ENCODE measurements around the gene PRUNE1. TPM values are rescaled to one million over a fixed set of nuclear protein-coding genes. Genes with fewer than 3 reads are reported as not detected.

The PRUNE1 gene
- polyA plus RNA-seq, 1 donor from 2014 or later, result 32.2 TPM

DNA sequence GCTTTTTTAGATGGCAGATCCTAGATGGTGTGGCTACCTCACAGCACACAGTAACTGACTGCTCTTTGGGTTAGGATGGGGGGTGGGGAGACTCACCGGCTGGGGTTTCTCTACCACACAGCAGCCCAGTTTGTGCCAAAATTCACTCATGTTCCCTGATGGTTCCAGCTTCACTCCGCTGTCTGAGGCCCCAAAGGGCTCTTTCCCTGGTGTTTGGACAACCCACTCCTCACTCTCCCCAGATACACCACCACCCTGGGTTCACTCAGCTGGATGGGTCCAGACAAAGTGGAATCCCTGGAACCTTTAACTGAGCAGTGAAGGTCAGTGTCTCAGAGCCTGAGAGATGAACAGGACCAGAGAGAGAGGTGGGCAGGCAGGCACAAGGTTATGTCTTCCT is 47.3 kb downstream of the PRUNE1 start:
- no peaks in the 10 kb centered on the region for H4K20me1 ChIP-seq (ENCODE audit: insufficient read depth)
- TF ChIP-seq, protein P1, sequence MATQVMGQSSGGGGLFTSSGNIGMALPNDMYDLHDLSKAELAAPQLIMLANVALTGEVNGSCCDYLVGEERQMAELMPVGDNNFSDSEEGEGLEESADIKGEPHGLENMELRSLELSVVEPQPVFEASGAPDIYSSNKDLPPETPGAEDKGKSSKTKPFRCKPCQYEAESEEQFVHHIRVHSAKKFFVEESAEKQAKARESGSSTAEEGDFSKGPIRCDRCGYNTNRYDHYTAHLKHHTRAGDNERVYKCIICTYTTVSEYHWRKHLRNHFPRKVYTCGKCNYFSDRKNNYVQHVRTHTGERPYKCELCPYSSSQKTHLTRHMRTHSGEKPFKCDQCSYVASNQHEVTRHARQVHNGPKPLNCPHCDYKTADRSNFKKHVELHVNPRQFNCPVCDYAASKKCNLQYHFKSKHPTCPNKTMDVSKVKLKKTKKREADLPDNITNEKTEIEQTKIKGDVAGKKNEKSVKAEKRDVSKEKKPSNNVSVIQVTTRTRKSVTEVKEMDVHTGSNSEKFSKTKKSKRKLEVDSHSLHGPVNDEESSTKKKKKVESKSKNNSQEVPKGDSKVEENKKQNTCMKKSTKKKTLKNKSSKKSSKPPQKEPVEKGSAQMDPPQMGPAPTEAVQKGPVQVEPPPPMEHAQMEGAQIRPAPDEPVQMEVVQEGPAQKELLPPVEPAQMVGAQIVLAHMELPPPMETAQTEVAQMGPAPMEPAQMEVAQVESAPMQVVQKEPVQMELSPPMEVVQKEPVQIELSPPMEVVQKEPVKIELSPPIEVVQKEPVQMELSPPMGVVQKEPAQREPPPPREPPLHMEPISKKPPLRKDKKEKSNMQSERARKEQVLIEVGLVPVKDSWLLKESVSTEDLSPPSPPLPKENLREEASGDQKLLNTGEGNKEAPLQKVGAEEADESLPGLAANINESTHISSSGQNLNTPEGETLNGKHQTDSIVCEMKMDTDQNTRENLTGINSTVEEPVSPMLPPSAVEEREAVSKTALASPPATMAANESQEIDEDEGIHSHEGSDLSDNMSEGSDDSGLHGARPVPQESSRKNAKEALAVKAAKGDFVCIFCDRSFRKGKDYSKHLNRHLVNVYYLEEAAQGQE (IDR thresholded peaks at IDR 0.05; ENCODE audit: borderline replicate concordance), result no peak
- TF ChIP-seq EZH2 (IDR thresholded peaks at IDR 0.05; ENCODE audit: borderline replicate concordance, insufficient read depth, low read length, poor library complexity, severe bottlenecking) (no peak), MXI1 (conservative IDR thresholded peaks at IDR 0.05; ENCODE audit: poor library complexity, severe bottlenecking) (no peak), RAD21 (conservative IDR thresholded peaks at IDR 0.05) (no peak), SMC3 (conservative IDR thresholded peaks at IDR 0.05; ENCODE audit: poor library complexity) (no peak), EP300 (conservative IDR thresholded peaks at IDR 0.05; ENCODE audit: poor library complexity, severe bottlenecking) (no peak), POLR2AphosphoS5 (IDR thresholded peaks at IDR 0.05) (no peak), TAF1 (IDR thresholded peaks at IDR 0.05; ENCODE audit: low read depth) (no peak)
- TF ChIP-seq, protein P2, sequence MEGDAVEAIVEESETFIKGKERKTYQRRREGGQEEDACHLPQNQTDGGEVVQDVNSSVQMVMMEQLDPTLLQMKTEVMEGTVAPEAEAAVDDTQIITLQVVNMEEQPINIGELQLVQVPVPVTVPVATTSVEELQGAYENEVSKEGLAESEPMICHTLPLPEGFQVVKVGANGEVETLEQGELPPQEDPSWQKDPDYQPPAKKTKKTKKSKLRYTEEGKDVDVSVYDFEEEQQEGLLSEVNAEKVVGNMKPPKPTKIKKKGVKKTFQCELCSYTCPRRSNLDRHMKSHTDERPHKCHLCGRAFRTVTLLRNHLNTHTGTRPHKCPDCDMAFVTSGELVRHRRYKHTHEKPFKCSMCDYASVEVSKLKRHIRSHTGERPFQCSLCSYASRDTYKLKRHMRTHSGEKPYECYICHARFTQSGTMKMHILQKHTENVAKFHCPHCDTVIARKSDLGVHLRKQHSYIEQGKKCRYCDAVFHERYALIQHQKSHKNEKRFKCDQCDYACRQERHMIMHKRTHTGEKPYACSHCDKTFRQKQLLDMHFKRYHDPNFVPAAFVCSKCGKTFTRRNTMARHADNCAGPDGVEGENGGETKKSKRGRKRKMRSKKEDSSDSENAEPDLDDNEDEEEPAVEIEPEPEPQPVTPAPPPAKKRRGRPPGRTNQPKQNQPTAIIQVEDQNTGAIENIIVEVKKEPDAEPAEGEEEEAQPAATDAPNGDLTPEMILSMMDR (IDR thresholded peaks at IDR 0.05; ENCODE audit: poor library complexity, severe bottlenecking), result no peak
- no peaks in the 10 kb centered on the region for H3K9me2 ChIP-seq (ENCODE audit: insufficient read depth, low read length)
- H3K9me3 ChIP-seq (ENCODE audit: low read length), result no peaks in the 10 kb centered on the region
- no peak overlapping the region for H3K4me3 ChIP-seq (ENCODE audit: low read length)
- H3K27me3 ChIP-seq (ENCODE audit: insufficient read depth, low read depth, low read length), result no peaks in the 10 kb centered on the region
- peaks cover 4% of the 10 kb centered on the region for H3K36me3 ChIP-seq (ENCODE audit: insufficient read depth, low read length)
- H3K79me2 ChIP-seq (replicated peaks; ENCODE audit: insufficient read depth, low read length), result peaks cover 36% of the 10 kb centered on the region
- no peak overlapping the region for H3K27ac ChIP-seq (ENCODE audit: low read length)
- peaks cover 1% of the 10 kb centered on the region for H3F3A ChIP-seq (ENCODE audit: insufficient read depth, low read length, poor library complexity, severe bottlenecking)
- no peak overlapping the region for H2AFZ ChIP-seq (ENCODE audit: low read depth, low read length)
- no peak overlapping the region for H3K4me2 ChIP-seq (ENCODE audit: low read length)
- no peak overlapping the region for H3K9ac ChIP-seq (ENCODE audit: low read length)

DNA sequence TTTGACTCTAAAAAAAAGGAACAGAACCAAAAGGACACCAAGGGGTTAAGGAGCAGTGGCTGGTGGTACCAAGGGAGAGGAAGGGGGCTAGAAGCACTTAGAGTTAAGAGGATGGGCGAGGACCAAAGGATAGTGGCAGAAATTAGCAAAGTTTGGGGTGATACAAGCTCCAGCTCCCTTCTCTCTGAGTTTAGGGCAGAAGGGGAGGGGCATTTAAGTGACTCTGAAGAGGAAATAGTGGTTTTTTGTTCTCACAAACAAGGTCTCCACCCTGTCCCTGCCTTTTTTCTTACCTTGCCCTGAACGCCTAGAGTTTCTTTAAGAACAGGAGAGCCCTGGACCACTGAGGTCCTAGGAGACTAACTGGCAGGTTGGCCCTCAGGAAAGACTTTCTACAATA is 47.9 kb downstream of the PRUNE1 start:
- H3K36me3 ChIP-seq (ENCODE audit: insufficient read depth, low read length), result peaks cover 4% of the 10 kb centered on the region
- no peak overlapping the region for H3K27ac ChIP-seq (ENCODE audit: low read length)
- H3K9ac ChIP-seq (ENCODE audit: low read length), result no peak overlapping the region
- H3K4me3 ChIP-seq (ENCODE audit: low read length), result no peak overlapping the region
- no peaks in the 10 kb centered on the region for H4K20me1 ChIP-seq (ENCODE audit: insufficient read depth)
- H3K9me2 ChIP-seq (ENCODE audit: insufficient read depth, low read length), result no peaks in the 10 kb centered on the region
- peaks cover 42% of the 10 kb centered on the region for H3K79me2 ChIP-seq (replicated peaks; ENCODE audit: insufficient read depth, low read length)
- H3F3A ChIP-seq (ENCODE audit: insufficient read depth, low read length, poor library complexity, severe bottlenecking), result peaks cover 6% of the 10 kb centered on the region
- H3K27me3 ChIP-seq (ENCODE audit: insufficient read depth, low read depth, low read length), result no peaks in the 10 kb centered on the region
- no peak overlapping the region for H2AFZ ChIP-seq (ENCODE audit: low read depth, low read length)
- TF ChIP-seq MXI1 (conservative IDR thresholded peaks at IDR 0.05; ENCODE audit: poor library complexity, severe bottlenecking), result no peak
- no peak for TF ChIP-seq EZH2 (IDR thresholded peaks at IDR 0.05; ENCODE audit: borderline replicate concordance, insufficient read depth, low read length, poor library complexity, severe bottlenecking)
- TF ChIP-seq, protein P2 (IDR thresholded peaks at IDR 0.05; ENCODE audit: poor library complexity, severe bottlenecking), result no peak
- TF ChIP-seq EP300 (conservative IDR thresholded peaks at IDR 0.05; ENCODE audit: poor library complexity, severe bottlenecking), result no peak
- TF ChIP-seq, protein P1 (IDR thresholded peaks at IDR 0.05; ENCODE audit: borderline replicate concordance), result no peak
- no peak for TF ChIP-seq TAF1 (IDR thresholded peaks at IDR 0.05; ENCODE audit: low read depth)
- TF ChIP-seq SMC3 (conservative IDR thresholded peaks at IDR 0.05; ENCODE audit: poor library complexity), result no peak
- no peak for TF ChIP-seq RAD21 (conservative IDR thresholded peaks at IDR 0.05)
- H3K9me3 ChIP-seq (ENCODE audit: low read length), result no peaks in the 10 kb centered on the region
- no peak overlapping the region for H3K4me2 ChIP-seq (ENCODE audit: low read length)

All from neural cell (in vitro differentiated cells).